Renal cortical epithelial cell (primary cell): ENCODE results near the gene SLC16A10. TPM values are rescaled to one million over a fixed set of nuclear protein-coding genes. Genes with fewer than 3 reads are reported as not detected.
"Not testable (repeated sequence)": the region's sequence is repeated elsewhere in the genome, so short reads cannot be mapped to it uniquely, and the experiment has no call there.

Experiments
- DNase-seq: peaks from one replicate; pipeline ENCODE4 v3.0.0-alpha.2; 2011; ENCODE audit warnings: low read depth
- total RNA-seq: library from RNA; depleted of rRNA; stranded (reverse); fragments of >200 nt; gene quantifications from 2 replicates; pipeline ENCODE4 v1.2.3, GENCODE V29; 2014

Gene SLC16A10, protein sequence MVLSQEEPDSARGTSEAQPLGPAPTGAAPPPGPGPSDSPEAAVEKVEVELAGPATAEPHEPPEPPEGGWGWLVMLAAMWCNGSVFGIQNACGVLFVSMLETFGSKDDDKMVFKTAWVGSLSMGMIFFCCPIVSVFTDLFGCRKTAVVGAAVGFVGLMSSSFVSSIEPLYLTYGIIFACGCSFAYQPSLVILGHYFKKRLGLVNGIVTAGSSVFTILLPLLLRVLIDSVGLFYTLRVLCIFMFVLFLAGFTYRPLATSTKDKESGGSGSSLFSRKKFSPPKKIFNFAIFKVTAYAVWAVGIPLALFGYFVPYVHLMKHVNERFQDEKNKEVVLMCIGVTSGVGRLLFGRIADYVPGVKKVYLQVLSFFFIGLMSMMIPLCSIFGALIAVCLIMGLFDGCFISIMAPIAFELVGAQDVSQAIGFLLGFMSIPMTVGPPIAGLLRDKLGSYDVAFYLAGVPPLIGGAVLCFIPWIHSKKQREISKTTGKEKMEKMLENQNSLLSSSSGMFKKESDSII
- total RNA-seq = 1.1 and 2.3 TPM in 2 replicates

GRCh38 chr6:111087106-111087835, at the start of gene SLC16A10:
Gene SLC16A10 (plus strand): TSS chr6:111087503. CDS start chr6:111087753, 250 bp downstream.
- no peak for DNase-seq

GRCh38 chr6:111038534-111039252, 48.6 kb upstream of the SLC16A10 start:
- no peak for DNase-seq

GRCh38 chr6:111041917-111042316, 45.4 kb upstream of the SLC16A10 start:
- DNase-seq = no peak

- no peak for DNase-seq
These were observed 40.1 kb upstream of the SLC16A10 start for GRCh38 chr6:111047244-111047643.

DNA sequence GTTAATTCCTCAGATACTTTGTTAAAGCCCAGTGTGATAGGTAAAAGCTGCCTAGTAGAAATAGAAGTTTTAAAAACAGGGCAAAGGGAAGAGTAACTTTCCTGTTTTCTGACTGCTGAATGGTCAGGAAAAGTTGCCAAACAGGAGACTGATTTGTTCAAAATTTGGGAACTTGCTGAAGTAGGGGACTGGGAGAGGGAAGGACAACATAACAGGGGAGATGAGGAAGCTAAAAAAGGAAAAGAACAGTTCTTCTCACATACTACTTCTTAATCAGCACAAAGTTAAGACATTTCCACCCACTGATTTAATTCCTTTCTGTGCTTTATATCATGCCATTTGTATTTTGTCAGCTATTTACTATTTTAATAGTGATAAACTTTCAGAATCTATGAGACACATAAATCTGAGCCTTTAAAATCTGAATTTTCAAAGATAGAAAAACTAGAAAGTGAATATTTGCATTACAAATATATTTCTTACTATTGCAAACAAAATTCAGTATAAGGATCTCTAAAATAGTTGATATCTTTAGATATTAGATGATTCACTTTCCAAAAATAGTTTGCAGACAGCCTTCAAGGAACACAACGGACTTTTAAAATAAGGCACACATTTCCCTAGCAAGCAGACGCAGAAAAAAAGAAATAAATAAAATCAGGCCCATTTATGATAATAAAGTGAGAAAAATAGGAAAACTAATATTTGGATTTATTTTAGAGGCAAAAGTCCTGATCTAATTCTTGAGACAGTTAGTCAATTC, 36.9 kb upstream of the SLC16A10 start:
- no peak for DNase-seq

- no peak for DNase-seq
These were observed 35.1 kb upstream of the SLC16A10 start for GRCh38 chr6:111052171-111052570.

- peak; percentile 68 for DNase-seq
These were observed 30.1 kb upstream of the SLC16A10 start for GRCh38 chr6:111057074-111057752.

DNA sequence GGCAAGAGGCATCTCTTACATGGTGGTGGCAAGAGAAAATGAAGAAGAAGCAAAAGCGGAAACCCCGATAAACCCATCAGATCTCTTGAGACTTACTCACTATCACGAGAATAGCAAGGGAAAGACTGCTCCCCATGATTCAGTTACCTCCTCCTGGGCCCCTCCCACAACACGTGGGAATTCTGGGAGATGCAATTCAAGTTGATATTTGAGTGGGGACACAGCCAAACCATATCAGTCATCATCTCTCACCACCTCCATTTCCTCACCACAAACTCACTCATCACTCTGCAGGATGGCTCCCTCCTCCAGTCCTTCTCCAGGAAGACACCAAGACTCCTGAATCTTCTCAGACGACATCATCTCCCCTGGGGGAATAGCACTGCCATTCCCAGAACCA, 25.8 kb upstream of the SLC16A10 start:
- DNase-seq = no peak

DNA sequence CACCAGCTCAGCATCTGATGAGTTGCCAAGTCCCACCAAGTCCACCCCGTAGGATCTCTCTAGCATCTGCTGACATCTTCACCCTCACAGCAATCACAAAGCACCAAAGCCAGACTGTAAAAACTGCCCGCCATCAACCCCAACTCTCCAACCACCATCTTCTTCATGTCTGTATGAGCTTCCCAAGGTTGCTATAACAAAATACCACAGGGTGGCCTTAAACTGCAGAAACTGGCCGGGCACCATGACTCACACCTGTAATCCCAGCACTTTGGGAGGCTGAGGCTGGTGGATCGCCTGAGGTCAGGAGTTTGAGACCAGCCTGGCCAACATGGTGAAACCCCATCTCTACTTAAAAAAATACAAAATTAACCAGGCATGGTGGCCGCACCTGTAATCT, 25.3 kb upstream of the SLC16A10 start:
- DNase-seq = not testable (repeated sequence)

DNA sequence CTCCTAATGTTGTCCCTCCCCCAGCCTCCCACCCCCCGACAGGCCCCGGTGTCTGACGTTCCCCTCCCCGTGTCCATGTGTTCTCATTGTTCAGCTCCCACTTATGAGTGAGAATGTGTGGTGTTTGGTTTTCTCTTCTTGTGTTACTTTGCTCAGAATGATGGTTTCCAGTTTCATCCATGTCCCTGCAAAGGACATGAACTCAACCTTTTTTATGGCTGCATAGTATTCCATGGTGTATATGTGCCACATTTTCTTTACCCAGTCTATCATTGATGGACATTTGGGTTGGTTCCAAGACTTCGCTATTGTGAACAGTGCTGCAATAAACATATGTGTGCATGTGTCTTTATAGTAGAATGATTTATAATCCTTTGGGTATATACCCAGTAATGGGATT, 24.4 kb upstream of the SLC16A10 start:
- not testable (repeated sequence) for DNase-seq

- DNase-seq = no peak
These were observed 19.0 kb upstream of the SLC16A10 start for GRCh38 chr6:111068109-111068865.

- no peak for DNase-seq
These were observed 18.5 kb upstream of the SLC16A10 start for GRCh38 chr6:111068866-111069234.

- no peak for DNase-seq
These were observed 17.8 kb upstream of the SLC16A10 start for GRCh38 chr6:111069382-111070104.

DNA sequence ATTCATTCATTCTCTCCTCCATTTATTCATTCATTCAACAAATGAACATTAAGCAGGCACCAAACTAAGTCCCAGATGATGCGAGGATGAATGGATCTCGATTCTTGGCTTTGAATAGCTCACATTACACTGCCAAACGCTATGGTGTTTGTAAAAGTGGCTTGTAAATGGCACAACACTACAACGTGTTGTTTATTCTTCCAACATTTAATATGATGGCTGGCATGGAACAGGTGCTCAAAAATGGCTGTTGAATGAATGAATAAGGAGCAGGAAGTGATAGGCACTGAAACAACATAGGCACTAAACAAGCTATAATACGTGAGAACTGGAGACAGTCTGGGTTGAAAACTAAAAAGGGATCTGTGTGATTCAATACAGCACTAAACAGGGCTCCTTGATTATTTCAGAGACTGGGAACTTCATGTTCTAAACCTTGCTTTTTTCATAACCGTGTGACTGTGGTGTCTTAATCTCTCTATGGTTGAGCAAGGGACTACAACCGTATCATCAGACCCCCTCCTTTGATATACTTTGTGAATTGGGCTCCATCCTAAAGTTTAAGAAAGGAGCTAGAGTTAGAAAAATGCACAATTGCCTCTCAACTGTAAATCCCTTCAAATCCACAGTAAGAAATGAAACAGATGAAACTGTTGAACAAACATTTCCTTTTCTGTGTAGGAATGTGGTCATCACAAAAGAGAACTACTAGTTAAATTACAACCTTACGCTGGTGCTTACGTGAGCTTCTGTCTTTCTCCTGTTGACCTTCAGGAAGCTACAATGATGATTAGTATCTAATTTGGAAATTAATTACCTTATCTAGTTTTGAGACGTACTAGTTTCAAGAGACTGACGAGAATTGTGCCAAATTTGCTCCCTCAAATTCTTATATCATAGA, 16.9 kb upstream of the SLC16A10 start:
- DNase-seq = peak; percentile 29

GRCh38 chr6:111072801-111073360, 14.4 kb upstream of the SLC16A10 start:
- DNase-seq = no peak

GRCh38 chr6:111074311-111074710, 13.0 kb upstream of the SLC16A10 start:
- DNase-seq = no peak

GRCh38 chr6:111076024-111076695, 11.1 kb upstream of the SLC16A10 start:
- peak; percentile 88 for DNase-seq
